NCI-H748 (cell line): Measurements from ENCODE around the gene GATD1.
A peak's percentile ranks its signal among the peaks of the same experiment; 100 is the strongest.

Source experiments
- DNase-seq: peaks from one replicate; lab custom pipeline; 2025; ENCODE audit not compliant: unreplicated experiment; lab: John Stamatoyannopoulos, UW

GATD1 gene

DNA sequence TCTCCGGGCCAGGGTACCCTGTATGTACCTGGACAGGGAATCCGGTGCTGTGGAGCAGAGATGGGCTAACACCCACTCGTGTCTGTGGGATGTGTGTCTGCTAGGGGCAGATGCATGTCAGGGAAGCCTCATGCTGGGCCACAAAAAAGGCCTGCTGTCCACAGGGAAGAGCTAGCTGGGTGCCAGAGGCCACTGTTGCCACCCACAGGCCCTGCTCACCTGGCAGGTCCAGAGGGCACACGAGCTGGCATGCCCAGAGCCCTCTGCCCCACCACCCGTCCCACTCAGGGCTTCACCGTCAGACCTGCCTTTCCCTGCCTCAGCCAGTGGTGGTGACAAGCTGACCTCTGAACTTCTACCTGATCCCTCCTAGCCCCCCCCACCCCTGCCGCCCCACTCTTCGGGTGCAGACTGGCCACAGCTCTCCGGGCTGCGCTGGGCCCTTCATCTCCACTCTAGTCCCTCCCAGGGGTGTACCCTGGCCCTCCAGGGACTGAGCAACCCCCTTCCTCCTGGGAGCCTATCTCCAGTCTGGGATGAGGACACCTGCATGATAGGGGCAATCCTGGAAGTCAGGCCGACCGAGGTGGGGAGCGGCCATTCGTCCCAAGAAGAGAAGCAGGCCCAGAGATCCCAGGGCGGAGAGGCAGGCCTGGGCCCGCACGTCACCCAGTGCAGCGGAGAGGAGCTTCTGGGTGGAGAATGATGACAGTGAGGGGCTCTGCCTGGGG, 19.4 kb upstream of the GATD1 start:
- no peak for DNase-seq

GRCh38 chr11:795634-796564, 18.6 kb upstream of the GATD1 start:
- no peak for DNase-seq

DNA sequence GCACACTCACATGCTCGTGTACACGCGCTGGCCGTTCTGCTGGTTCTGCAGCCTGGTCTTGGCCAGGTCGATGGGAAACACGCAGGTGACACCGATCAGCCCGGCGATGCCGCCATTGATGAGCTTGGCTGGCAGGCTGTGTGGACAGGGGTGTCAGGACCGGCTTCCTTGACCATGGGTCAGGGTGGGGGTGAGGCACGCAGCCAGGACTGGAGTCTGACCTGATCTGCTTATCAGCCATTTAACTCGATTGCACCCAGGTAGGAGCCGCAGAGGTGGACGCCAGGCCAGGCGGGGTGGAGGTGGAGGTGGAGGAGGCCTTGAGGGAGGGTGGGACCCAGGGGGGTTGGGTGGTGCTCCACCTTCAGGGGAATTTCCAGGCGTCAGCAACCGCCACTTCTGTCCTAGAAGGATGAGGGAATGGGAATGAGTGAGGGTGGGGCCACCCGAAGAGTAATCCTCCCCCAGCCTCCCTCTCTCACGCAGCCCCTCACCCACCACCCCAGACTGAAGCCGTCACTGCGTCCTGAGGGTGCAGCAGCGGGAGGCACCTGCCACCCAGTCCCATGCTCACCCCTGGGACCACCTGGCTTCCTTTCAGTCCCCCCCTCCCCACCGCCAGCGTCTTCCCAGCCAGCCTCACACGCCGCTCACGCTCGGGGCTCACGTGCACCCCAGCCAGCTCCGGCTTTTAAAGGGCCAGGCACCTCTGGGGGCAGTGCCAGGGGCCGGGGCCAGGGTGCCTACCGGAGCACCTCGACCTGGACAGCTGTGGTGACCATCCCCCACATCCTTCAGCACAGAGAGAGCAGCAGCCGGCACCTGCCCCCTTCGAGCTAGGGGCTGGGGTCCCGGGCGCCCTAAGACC, 17.7 kb upstream of the GATD1 start:
- DNase-seq = no peak

GRCh38 chr11:794013-794765, 16.9 kb upstream of the GATD1 start:
- DNase-seq = no peak

GRCh38 chr11:793556-793955, 16.3 kb upstream of the GATD1 start:
- no peak for DNase-seq

DNA sequence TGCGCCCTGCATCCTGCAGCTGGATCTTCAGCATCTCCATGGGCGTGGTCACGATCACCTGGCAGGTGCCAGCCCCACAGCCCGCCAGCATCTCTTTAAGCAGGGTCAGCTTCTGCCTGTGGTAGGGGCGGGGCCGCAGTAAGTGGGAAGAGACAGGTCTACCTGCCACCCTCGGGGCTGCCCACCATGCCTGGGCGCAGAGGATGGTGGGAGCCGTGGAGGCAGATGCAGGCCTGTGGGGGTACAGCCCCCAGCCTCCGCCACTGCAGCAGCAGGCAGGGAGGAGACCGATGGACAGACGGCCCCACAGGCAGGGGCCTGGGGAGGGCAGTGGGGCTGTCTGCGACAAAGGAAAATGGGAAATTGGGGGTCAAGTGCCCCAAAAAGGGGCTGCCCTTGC, 15.6 kb upstream of the GATD1 start:
- peak; percentile 79 for DNase-seq

GRCh38 chr11:792535-792821, 15.2 kb upstream of the GATD1 start:
- no peak for DNase-seq

GRCh38 chr11:791658-792534, 14.6 kb upstream of the GATD1 start:
- no peak for DNase-seq

GRCh38 chr11:790721-791564, 13.7 kb upstream of the GATD1 start:
- peak; percentile 70 for DNase-seq

DNA sequence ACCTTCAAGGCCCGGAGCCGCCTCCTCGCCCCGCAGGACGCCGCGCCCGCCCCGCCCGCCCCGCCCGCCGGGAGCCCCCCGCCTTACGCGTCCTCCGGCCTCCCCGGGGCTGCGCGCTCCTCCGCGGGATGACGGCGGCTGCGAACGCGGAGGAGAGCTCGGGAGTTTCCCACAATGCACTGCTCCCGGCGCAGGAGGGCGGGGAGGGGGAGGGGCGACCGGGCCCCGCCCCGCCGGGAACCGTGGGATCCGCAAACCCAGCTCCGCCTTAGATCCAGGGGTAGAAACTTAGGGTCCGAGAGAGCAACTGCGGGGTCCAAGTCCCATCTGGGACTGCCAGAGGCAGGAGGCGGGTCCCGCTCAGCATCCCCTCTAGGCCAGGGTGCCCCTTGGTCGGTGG, 12.7 kb upstream of the GATD1 start, which contains the start of gene CEND1:
TSS of gene CEND1 (minus strand) at position 148 of the 400 bp plus-strand sequence. CDS start 1,514 bp downstream, outside the sequence.
- DNase-seq = peak; percentile 79

DNA sequence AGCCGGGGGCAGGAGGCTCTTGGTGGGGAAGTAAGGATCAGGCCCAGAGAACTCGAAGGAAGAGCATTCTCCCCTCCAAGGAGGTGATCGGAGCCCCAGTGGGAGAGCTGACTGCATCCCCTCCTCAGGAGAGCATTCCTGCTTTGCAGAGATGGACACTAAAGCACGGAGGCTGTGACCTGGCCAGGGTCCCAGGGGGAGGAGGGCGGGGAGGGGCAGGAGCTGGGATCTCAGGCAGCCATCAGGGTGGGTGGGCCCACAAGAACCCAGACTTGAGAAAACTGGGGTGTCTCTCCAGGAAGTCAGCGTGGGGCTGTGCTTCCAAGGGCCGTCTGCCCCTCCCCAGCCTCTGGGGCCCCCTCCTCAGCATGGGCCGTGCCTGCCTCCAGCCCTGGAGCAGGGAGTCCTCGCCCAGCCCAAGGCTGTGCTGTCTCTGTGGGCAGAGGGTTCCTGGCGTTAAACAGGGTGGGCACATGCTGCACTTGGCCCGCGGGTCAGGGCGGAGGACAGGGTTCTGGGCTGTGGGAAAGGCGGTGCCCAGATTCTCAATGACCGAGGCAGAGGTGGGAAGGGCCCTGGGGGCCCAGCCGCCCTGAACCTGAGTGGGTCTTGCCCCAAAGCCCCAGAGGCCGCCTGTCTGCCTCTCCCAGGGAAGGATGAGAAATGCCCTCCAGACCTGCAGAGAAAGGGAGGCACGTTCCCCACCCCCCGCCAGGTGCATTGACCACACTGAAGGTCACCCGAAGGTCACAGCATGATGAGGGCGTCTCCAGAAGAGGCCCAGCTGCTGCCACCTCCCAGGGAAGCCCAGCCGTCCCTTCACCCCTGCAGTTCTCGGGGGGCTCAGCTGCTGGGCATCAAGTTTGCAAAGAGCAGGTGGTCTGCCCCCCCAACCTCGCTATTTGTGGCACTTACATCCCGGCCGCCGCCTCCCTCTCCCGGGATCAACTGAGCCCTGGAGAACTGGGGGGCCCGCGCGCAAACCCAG, 12.0 kb upstream of the GATD1 start:
- peak; percentile 48 for DNase-seq

- no peak for DNase-seq
Observed at GRCh38 chr11:788009-788640, 10.8 kb upstream of the GATD1 start.

DNA sequence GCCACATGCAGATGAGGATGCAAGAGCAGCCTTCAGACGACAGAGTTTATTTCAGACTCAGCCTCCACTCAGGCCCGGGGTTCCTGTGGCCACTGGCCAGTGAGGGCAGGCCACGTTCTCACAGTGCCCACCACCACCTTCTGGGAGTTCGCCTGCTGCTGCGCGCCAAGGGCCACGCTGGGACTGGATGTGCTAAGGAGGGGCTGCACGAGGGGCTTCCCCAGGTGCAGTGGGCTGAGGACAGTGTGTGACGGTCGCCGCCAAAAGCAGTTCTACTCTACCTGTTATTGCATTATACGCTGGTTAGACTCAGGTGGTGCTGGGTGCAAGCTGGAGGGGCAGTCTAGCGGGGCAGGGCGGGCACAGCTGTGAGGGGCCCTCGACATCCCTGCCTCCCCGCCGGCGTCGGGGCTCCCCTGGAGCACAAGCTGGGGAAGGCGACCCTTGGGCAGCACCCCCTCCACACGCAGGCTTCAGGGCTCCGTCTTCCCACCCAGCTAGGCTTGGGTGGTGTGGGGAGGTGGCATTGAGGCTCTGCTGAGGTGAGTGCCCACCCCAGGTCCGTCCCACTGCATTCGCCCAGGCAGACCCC, 9.9 kb upstream of the GATD1 start:
- DNase-seq = no peak

DNA sequence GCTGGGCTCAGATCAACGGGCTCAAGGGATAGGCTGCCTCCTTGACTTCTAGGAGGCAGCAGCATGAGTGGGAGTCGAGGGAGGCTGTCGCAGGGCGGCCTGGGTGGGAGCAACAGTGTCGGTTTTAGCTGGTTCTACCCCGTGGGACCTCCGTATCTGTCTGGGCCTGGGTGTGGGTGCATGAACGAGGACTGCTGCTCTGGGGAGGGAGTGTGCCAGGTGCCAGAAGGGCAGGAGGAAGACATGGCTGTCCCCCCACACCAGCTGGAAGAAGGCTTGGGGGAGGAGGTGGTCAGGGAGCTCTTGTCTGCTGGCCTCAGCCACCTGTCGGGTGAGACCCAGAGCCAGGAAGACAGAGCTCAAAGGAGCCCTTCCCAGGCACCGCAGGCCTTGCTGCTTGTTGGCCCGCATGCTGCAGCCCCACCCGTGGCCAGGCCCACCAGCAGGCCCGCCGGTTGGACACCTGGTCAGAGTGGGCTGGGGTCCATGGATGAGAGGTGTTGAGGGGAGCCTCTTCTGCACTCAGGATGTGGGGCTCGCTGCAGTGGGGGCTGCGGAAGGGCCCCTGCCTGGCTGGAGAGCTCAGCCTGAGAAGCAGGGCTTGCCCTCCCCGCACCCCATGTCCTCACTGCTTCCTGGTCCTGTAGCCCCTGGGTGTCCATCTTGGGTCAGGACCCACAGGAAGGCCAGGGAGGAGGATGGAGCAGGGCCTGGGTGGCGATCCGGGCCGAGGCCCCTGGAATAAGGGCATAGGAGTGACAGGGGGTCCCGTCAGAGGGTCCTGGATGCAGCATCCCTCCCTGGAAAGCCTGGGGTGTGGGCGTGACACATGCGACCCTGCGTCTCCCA, 9.2 kb upstream of the GATD1 start:
- no peak for DNase-seq

DNA sequence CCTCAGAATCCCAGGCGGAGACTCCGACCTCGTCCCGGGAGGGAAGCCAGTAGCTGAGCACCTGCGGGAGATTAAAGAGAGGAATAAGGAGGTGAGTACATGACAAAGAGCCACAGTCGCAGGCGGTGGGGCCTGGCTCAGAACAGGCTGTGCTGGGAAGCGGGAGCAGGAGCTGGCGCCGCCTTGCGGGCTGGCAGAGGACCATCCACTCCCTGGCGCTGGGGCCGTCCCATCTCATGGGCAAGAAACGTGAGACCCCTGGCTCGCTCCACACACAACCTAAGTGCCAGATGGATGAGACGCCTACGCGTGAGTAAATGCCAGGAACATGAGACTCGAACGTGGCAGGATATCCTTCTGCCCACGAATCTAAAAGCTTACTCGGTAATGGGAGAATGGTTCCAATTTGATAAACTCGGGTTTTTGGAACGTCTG, 6.3 kb upstream of the GATD1 start:
- peak; percentile 83 for DNase-seq
